PC-9 (cell line): Measurements from ENCODE around the gene ITGB7. TPM values are rescaled to one million over a fixed set of nuclear protein-coding genes. Genes with fewer than 3 reads are reported as not detected.

Experiments used
- BruUV-seq: library from RNA; stranded (reverse); fragments of 400-500 nt; replicated peaks from 2 replicates; lab custom pipeline; 2021; lab: Mats Ljungman, UMichigan
- CTCF ChIA-PET: fragments of 300-600 bp; sonication (Branson Sonifier 250); formaldehyde crosslinking; loops from one replicate; lab custom pipeline; 2022; ENCODE audit warnings: antibody characterized with exemption; lab: Charles Lee
- POLR2A ChIA-PET: fragments of 300-600 bp; sonication (Branson Sonifier 250); formaldehyde crosslinking; loops from one replicate; lab custom pipeline; 2022; ENCODE audit warnings: antibody characterized with exemption; ENCODE audit not compliant: unreplicated experiment; lab: Charles Lee
- DNase-seq, 2 experiments: peaks; one replicate each; pipeline versions ENCODE4 v3.0.0 to v3.0.0-alpha.2; 2015 to 2022; ENCODE audit warnings: mixed read lengths in 1 of 2
- H2AFZ ChIP-seq: fragments of 200-600 bp; sonication (generic); 2 replicates; pipeline ENCODE4 v1.8.1; 2017; ENCODE audit warnings: antibody characterized with exemption
- H3F3A ChIP-seq: fragments of 200-600 bp; sonication (generic); 2 replicates; pipeline ENCODE4 v1.8.1; 2017; ENCODE audit warnings: antibody characterized with exemption, mild to moderate bottlenecking, low read depth; ENCODE audit not compliant: insufficient read depth
- H3K27ac ChIP-seq: fragments of 200-600 bp; sonication (generic); 2 replicates; pipeline ENCODE4 v1.6.1; 2016; ENCODE audit warnings: mixed run types
- H3K27me3 ChIP-seq: fragments of 200-600 bp; sonication (generic); 2 replicates; pipeline ENCODE4 v1.6.1; 2016; ENCODE audit warnings: low read depth, mixed run types; ENCODE audit not compliant: insufficient read depth
- H3K36me3 ChIP-seq: fragments of 200-600 bp; sonication (generic); 2 replicates; pipeline ENCODE4 v1.6.1; 2016; ENCODE audit warnings: low read depth, mixed run types
- H3K4me1 ChIP-seq: fragments of 200-600 bp; sonication (generic); replicated peaks from 2 replicates; pipeline ENCODE4 v1.6.1; 2016; ENCODE audit warnings: mixed run types; ENCODE audit not compliant: insufficient read depth
- H3K4me2 ChIP-seq: fragments of 200-600 bp; sonication (generic); 2 replicates; pipeline ENCODE4 v1.6.1; 2017; ENCODE audit warnings: mixed run types
- H3K4me3 ChIP-seq: fragments of 200-600 bp; sonication (generic); 2 replicates; pipeline ENCODE4 v1.6.1; 2016; ENCODE audit warnings: mixed run types
- H3K79me2 ChIP-seq: fragments of 200-600 bp; sonication (generic); 2 replicates; pipeline ENCODE4 v1.6.1; 2017; ENCODE audit warnings: low read depth, mixed run types
- H3K9me2 ChIP-seq: fragments of 200-600 bp; sonication (generic); 2 replicates; pipeline ENCODE4 v1.8.1; 2017; ENCODE audit warnings: mild to moderate bottlenecking; ENCODE audit not compliant: insufficient read depth
- H3K9me3 ChIP-seq: fragments of 200-600 bp; sonication (generic); 2 replicates; pipeline ENCODE4 v1.8.1; 2016; ENCODE audit warnings: low read depth; ENCODE audit not compliant: insufficient read depth
- H4K20me1 ChIP-seq: fragments of 200-600 bp; sonication (generic); 2 replicates; pipeline ENCODE4 v1.8.1; 2017; ENCODE audit not compliant: insufficient read depth
- CTCF ChIP-seq: fragments of 200-600 bp; sonication (generic); conservative IDR thresholded peaks from 2 replicates; pipeline ENCODE4 v1.6.1; 2017; ENCODE audit warnings: mixed run types, antibody characterized with exemption, mild to moderate bottlenecking, moderate library complexity
- EZH2 ChIP-seq: fragments of 200-600 bp; sonication (generic); IDR thresholded peaks from 2 replicates; pipeline ENCODE4 v1.8.0; 2017; ENCODE audit warnings: antibody characterized with exemption, low read depth
- intact Hi-C: fragments of 100-400 bp; cut with micrococcal nuclease; formaldehyde crosslinking; loops from one replicate; pipeline ENCODE4 v1.10.0; 2022; ENCODE audit not compliant: unreplicated experiment
- total RNA-seq: library from RNA; stranded (reverse); gene quantifications from 2 replicates; pipeline ENCODE4 v1.2.3, GENCODE V29; 2021

ITGB7 gene
- total RNA-seq, 1 experiment from 2014 or later = 3.3 TPM

DNA sequence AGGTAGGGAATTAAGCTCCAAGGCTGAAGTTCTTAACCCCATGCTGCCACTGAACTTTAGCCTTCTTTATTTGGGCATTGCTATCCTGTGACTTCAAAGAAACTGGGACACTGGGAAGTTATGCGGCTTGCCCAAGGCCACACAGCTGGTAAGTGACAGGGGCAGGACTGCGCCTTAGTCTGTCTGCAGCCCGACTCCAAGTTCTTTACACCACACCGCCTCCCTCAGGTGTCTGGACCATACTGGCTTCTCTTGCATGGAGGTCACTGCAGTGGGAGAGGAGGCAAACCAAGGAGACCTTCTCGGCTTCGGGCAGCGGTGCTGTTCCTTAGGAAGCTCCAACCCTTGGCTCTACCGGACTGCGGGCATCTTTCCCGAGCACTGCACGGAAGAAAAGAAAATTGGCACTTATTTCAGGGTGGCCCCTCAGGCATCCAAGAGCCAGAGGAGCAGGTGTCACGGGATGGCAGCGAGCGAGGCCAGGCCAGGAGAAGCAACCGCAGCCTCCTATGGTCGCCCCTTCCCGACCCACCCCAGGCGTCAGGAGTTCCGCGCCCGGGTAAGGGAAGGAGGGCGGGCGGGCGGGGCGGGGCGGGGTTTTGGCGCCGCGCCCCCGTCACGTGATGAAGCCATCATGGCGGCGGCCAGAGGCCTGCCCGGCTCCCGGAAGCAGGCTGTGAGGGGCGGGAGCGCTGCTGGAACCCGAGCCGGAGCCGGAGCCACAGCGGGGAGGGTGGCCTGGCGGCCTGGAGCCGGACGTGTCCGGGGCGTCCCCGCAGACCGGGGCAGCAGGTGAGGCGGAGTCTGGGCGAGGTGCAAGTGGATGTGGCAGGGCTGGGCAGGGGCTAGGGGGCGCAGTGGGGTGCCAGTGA, 44.7 kb upstream of the ITGB7 start:
- Histone ChIP-seq H3F3A (peaks cover 28% of the 10 kb centered on the region), H3K27ac (peak overlapping the region; percentile 64), H3K27me3 (no peaks in the 10 kb centered on the region), H3K4me1 (peaks cover 25% of the 10 kb centered on the region), H3K36me3 (no peaks in the 10 kb centered on the region), H3K9me3 (no peaks in the 10 kb centered on the region), H3K4me3 (peak overlapping the region; percentile 99), H3K9me2 (no peaks in the 10 kb centered on the region), H4K20me1 (no peaks in the 10 kb centered on the region), H2AFZ (peak overlapping the region; percentile 99), H3K79me2 (peaks cover 15% of the 10 kb centered on the region), H3K4me2 (peak overlapping the region; percentile 95)
- ChIA-PET CTCF (interaction anchor here (0.5 to 1.2 kb wide), 9 partner anchors 16 to 61 kb away, joined by 3 to 7 read pairs (median 3); partner anchors contain the start of genes ESPL1 and MYG1), POLR2A (interaction anchor here (0.5 to 0.9 kb wide), 4 partner anchors 30 to 756 kb away, joined by 3 to 5 read pairs (median 4); partner anchors contain the start of gene SPRYD3)
- peak; percentile 76 to 85 for DNase-seq
- TF ChIP-seq CTCF = peak; percentile 58
- no peak for TF ChIP-seq EZH2
- TSS peak; percentile 75 for BruUV-seq
- intact Hi-C loops = loop anchor here (1.0 kb wide), 4 partner anchors 19 to 152 kb away; partner anchors contain the start of gene RARG

GRCh38 chr12:53245286-53245685, 38.2 kb upstream of the ITGB7 start:
- Histone ChIP-seq H4K20me1 (no peaks in the 10 kb centered on the region), H3K4me1 (peaks cover 11% of the 10 kb centered on the region), H3K4me3 (no peak overlapping the region), H2AFZ (no peak overlapping the region), H3K4me2 (no peak overlapping the region), H3K27me3 (no peaks in the 10 kb centered on the region), H3K27ac (no peak overlapping the region), H3F3A (peaks cover 4% of the 10 kb centered on the region; the same call in 1 of the 2 replicates), H3K9me2 (no peaks in the 10 kb centered on the region), H3K9me3 (no peaks in the 10 kb centered on the region), H3K36me3 (no peaks in the 10 kb centered on the region), H3K79me2 (no peaks in the 10 kb centered on the region)
- DNase-seq = no peak
- CTCF ChIA-PET = interaction anchor here (0.6 kb wide), 1 partner anchor 131 kb away, joined by 5 read pairs; no protein-coding TSS in a partner anchor
- TF ChIP-seq EZH2 (no peak), CTCF (no peak)
- intact Hi-C loops = no loop called here
- POLR2A ChIA-PET = interaction anchor here (0.6 kb wide), 1 partner anchor 319 kb away, joined by 5 read pairs; no protein-coding TSS in a partner anchor
- no TSS peak for BruUV-seq

DNA sequence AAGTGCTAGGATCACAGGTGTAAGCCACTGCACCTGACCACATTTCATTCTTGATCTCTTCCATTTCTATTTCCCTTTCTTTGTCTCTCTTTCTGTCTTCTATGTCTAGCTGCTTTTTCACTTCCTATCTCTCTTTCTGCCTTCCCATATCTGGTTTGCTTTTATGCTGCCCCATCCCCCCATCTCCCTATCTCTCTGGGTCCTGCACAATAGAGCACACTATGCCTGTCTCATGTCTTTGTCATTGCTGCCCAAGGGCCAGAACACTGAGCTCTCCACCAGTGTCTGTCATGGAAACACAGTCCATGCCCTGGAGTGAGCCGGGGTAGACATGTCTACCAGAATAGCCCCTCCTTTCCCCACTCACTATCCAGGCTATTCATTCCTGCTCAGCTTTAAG, 37.3 kb upstream of the ITGB7 start:
- H4K20me1 ChIP-seq = no peaks in the 10 kb centered on the region
- H3K36me3 ChIP-seq = no peaks in the 10 kb centered on the region
- no peak overlapping the region for H3K27ac ChIP-seq
- no peak for TF ChIP-seq CTCF
- no peak for TF ChIP-seq EZH2
- H3K9me2 ChIP-seq = no peaks in the 10 kb centered on the region
- no peak overlapping the region for H2AFZ ChIP-seq
- H3F3A ChIP-seq = no peaks in the 10 kb centered on the region
- BruUV-seq = no TSS peak
- DNase-seq = no peak
- ChIA-PET POLR2A (interaction anchor here (0.6 kb wide), 1 partner anchor 67 kb away, joined by 5 read pairs; no protein-coding TSS in a partner anchor), CTCF (no interaction called here)
- H3K4me2 ChIP-seq = no peak overlapping the region
- H3K4me3 ChIP-seq = no peak overlapping the region
- intact Hi-C loops = no loop called here
- H3K4me1 ChIP-seq = 0 out of 2 replicates have a peak, but pooled peaks cover 4% of the 10 kb centered on the region
- H3K9me3 ChIP-seq = no peaks in the 10 kb centered on the region
- no peaks in the 10 kb centered on the region for H3K27me3 ChIP-seq
- no peaks in the 10 kb centered on the region for H3K79me2 ChIP-seq
